KMS-11 (cell line): ENCODE data around the gene SPOCD1.

Source experiments
- H2AFZ ChIP-seq: fragments of 200-600 bp; sonication (generic); 2 replicates; pipeline ENCODE4 v1.6.1; 2016; ENCODE audit warnings: antibody characterized with exemption, mixed run types, low read depth
- H3K27ac ChIP-seq: fragments of 200-600 bp; sonication (generic); 2 replicates; pipeline ENCODE4 v1.6.1; 2016; ENCODE audit warnings: mild to moderate bottlenecking, mixed run types
- H3K27me3 ChIP-seq: fragments of 200-600 bp; sonication (generic); 2 replicates; pipeline ENCODE4 v1.6.1; 2017; ENCODE audit warnings: mild to moderate bottlenecking, low read depth, mixed run types, moderate library complexity; ENCODE audit not compliant: insufficient read depth
- H3K36me3 ChIP-seq: fragments of 200-600 bp; sonication (generic); 2 replicates; pipeline ENCODE4 v1.6.1; 2017; ENCODE audit warnings: mild to moderate bottlenecking, mixed run types; ENCODE audit not compliant: insufficient read depth
- H3K4me1 ChIP-seq: fragments of 200-600 bp; sonication (generic); 2 replicates; pipeline ENCODE4 v1.6.1; 2016; ENCODE audit warnings: mild to moderate bottlenecking, low read depth, mixed run types; ENCODE audit not compliant: poor library complexity, severe bottlenecking
- H3K4me2 ChIP-seq: fragments of 200-600 bp; sonication (generic); 2 replicates; pipeline ENCODE4 v1.7.0; 2016; ENCODE audit warnings: mild to moderate bottlenecking, mixed run types
- H3K4me3 ChIP-seq: fragments of 200-600 bp; sonication (generic); IDR thresholded peaks from 2 replicates; pipeline ENCODE4 v1.6.1; 2017; ENCODE audit warnings: low read depth, low read length, mixed read lengths; ENCODE audit not compliant: insufficient read depth
- H3K79me2 ChIP-seq: fragments of 200-600 bp; sonication (generic); 2 replicates; pipeline ENCODE4 v1.6.1; 2016; ENCODE audit warnings: low read depth, mixed run types; ENCODE audit not compliant: insufficient read depth
- H3K9ac ChIP-seq: fragments of 200-600 bp; sonication (generic); 2 replicates; pipeline ENCODE4 v1.6.1; 2016; ENCODE audit warnings: mild to moderate bottlenecking, mixed run types
- H4K20me1 ChIP-seq: fragments of 200-600 bp; sonication (generic); 2 replicates; pipeline ENCODE4 v1.6.1; 2016; ENCODE audit warnings: mild to moderate bottlenecking, mixed run types; ENCODE audit not compliant: insufficient read depth
- TF ChIP-seq, protein P1 (sequence below): fragments of 200-600 bp; sonication (generic); conservative IDR thresholded peaks from 2 replicates; pipeline ENCODE4 v1.6.1; 2017; ENCODE audit warnings: low read depth, mild to moderate bottlenecking, antibody characterized with exemption, low read length, moderate library complexity, mixed read lengths

The SPOCD1 gene

DNA sequence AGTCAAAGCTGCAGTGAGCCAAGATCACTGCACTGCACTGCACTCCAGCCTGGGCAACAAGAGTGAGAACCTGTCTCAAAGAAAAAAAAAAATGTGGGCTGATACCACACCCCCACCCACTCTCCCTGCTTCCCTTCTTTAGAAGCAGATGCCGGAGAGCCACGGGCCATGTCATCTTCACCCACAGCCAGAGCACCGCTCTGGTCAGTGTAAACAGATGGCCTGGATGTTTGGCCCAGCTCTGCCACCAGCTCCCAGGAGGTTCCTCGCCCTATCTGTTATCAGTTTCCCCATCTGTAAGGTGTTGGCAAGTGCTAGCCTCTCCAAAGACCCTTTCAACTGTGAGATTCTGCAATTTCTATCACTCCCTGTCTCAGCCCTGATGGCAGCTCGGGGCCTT, 39.8 kb downstream of the SPOCD1 start:
- H4K20me1 ChIP-seq = no peaks in the 10 kb centered on the region
- peaks cover 4% of the 10 kb centered on the region; the same call in 1 of the 2 replicates for H3K27me3 ChIP-seq
- H3K36me3 ChIP-seq = no peaks in the 10 kb centered on the region
- H3K4me1 ChIP-seq = no peaks in the 10 kb centered on the region
- no peak overlapping the region for H3K4me3 ChIP-seq
- H3K79me2 ChIP-seq = no peaks in the 10 kb centered on the region
- H3K4me2 ChIP-seq = no peak overlapping the region
- H2AFZ ChIP-seq = no peak overlapping the region
- TF ChIP-seq, protein P1, sequence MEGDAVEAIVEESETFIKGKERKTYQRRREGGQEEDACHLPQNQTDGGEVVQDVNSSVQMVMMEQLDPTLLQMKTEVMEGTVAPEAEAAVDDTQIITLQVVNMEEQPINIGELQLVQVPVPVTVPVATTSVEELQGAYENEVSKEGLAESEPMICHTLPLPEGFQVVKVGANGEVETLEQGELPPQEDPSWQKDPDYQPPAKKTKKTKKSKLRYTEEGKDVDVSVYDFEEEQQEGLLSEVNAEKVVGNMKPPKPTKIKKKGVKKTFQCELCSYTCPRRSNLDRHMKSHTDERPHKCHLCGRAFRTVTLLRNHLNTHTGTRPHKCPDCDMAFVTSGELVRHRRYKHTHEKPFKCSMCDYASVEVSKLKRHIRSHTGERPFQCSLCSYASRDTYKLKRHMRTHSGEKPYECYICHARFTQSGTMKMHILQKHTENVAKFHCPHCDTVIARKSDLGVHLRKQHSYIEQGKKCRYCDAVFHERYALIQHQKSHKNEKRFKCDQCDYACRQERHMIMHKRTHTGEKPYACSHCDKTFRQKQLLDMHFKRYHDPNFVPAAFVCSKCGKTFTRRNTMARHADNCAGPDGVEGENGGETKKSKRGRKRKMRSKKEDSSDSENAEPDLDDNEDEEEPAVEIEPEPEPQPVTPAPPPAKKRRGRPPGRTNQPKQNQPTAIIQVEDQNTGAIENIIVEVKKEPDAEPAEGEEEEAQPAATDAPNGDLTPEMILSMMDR = no peak
- no peak overlapping the region for H3K9ac ChIP-seq
- no peak overlapping the region for H3K27ac ChIP-seq

DNA sequence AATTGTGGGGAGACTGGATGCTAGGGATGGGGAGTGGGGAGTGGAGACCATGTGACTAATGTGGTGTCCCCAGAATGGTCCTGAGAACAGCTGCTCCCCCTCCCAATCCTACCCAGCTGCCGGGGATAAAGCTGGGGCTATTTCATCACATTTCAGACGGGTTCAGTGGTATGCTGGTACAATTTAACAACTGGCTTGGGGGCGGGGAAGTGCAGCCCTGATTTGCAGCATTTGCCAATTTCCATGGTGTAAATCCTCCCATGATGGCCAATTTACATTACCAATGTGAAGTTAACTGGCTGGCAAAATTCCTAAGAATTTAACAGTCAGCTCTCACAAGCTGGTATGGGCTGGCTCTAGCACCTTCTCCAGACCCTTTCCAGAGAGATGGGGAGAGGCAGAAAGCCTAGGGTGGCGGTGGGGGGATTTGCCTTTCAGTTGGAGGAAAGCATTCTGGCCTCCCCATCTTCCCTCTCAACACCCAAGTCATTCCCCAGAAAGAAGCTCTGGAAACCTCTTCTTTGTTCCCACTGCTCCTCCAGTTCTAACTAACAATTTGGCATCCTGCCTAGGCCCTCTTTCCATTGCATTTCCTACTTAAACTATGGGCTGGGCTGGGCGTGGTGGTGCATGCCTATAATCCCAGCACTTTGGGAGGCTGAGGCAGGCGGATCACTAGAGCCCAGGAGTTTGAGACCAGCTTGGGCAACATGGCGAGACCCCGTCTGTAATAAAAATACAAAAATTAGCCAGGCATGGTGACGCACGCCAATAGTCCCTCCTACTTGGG, 40.4 kb downstream of the SPOCD1 start:
- Histone ChIP-seq H3K79me2 (no peaks in the 10 kb centered on the region), H2AFZ (no peak overlapping the region), H3K27me3 (peaks cover 4% of the 10 kb centered on the region; the same call in 1 of the 2 replicates), H4K20me1 (no peaks in the 10 kb centered on the region), H3K4me1 (no peaks in the 10 kb centered on the region), H3K4me3 (no peak overlapping the region), H3K36me3 (no peaks in the 10 kb centered on the region), H3K9ac (no peak overlapping the region), H3K27ac (no peak overlapping the region), H3K4me2 (no peak overlapping the region)
- TF ChIP-seq, protein P1 = no peak

DNA sequence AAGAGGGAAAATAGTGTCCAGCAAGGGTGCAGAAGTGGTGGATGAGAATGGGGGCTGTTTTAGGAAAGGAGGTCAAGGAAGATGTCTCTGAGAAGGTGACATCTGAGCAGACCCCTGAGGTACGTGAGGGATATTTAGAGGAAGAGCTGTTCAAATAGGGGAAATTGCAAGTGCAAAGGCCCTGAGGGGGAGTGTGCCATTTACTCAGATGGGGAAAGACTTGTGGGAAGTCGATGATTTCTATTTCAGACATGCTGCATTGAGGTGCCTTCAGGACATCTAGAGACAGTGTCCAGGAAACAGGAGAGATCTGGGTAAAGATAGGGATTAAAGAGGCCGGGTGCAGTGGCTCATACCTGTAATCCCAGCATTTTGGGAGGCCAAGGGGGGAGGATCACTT, 41.3 kb downstream of the SPOCD1 start:
- TF ChIP-seq, protein P1 = no peak
- Histone ChIP-seq H3K9ac (no peak overlapping the region), H4K20me1 (no peaks in the 10 kb centered on the region), H3K36me3 (no peaks in the 10 kb centered on the region), H3K4me3 (no peak overlapping the region), H3K4me2 (no peak overlapping the region), H3K27me3 (peaks cover 4% of the 10 kb centered on the region; the same call in 1 of the 2 replicates), H3K27ac (no peak overlapping the region), H3K79me2 (no peaks in the 10 kb centered on the region), H2AFZ (no peak overlapping the region), H3K4me1 (no peaks in the 10 kb centered on the region)

DNA sequence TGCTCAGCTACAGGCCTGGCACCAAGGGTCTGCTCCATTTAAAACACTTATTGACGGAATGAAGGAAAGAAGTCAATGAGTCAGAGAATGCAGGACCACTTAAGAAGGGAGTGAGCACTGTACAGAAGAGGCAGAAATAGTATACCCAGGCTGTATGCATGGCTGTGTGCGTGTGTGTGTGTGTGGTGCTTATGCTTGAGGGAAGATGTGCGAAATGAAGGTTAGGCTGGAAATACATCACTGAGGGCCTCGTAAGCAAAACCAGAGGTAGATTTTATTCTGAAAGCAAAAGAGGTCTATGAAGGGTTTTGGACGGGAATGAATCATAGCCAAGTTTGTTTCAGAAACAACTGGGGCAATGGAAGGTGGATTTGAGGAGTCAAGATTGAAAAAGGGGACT, 42.0 kb downstream of the SPOCD1 start:
- no peak overlapping the region for H3K4me3 ChIP-seq
- H3K4me1 ChIP-seq = no peaks in the 10 kb centered on the region
- H3K36me3 ChIP-seq = no peaks in the 10 kb centered on the region
- H3K9ac ChIP-seq = no peak overlapping the region
- H3K79me2 ChIP-seq = no peaks in the 10 kb centered on the region
- H4K20me1 ChIP-seq = no peaks in the 10 kb centered on the region
- no peak overlapping the region for H3K4me2 ChIP-seq
- H3K27me3 ChIP-seq = peaks cover 10% of the 10 kb centered on the region
- TF ChIP-seq, protein P1 = no peak
- no peak overlapping the region for H3K27ac ChIP-seq
- no peak overlapping the region for H2AFZ ChIP-seq
